Activated naive CD8-positive, alpha-beta T cell treated with anti-CD3 and anti-CD28 coated beads, Interleukin-2, amount 50 U/mL, for 16 hours (primary cell): ENCODE results near the gene F7.
"Not testable (repeated sequence)": the region's sequence is repeated elsewhere in the genome, so short reads cannot be mapped to it uniquely, and the experiment has no call there.

Source experiments
- DNase-seq: peaks from one replicate; pipeline ENCODE4 v3.0.0-alpha.2; 2020; ENCODE audit warnings: low read depth, low spot score

The F7 gene

GRCh38 chr13:113072376-113072775 is 33.2 kb upstream of the F7 start:
- no peak for DNase-seq

- DNase-seq: no peak
Observed at GRCh38 chr13:113073942-113074341, 31.6 kb upstream of the F7 start.

GRCh38 chr13:113074401-113074800 is 31.2 kb upstream of the F7 start:
- no peak for DNase-seq

GRCh38 chr13:113074876-113075275 is 30.7 kb upstream of the F7 start:
- DNase-seq: no peak

GRCh38 chr13:113075711-113076110 is 29.9 kb upstream of the F7 start:
- no peak for DNase-seq

GRCh38 chr13:113076681-113077401 is 28.8 kb upstream of the F7 start:
- no peak for DNase-seq

- DNase-seq: no peak
Observed at GRCh38 chr13:113077566-113077952, 28.0 kb upstream of the F7 start.

GRCh38 chr13:113077953-113078901 is 27.4 kb upstream of the F7 start:
- no peak for DNase-seq

GRCh38 chr13:113078902-113079780 is 26.4 kb upstream of the F7 start:
- no peak for DNase-seq

GRCh38 chr13:113079781-113080080 is 25.9 kb upstream of the F7 start:
- DNase-seq: not testable (repeated sequence)

- no peak for DNase-seq
Observed at GRCh38 chr13:113080361-113080831, 25.2 kb upstream of the F7 start.

GRCh38 chr13:113080901-113081521 is 24.6 kb upstream of the F7 start:
- no peak for DNase-seq

GRCh38 chr13:113082198-113083021 is 23.2 kb upstream of the F7 start:
- no peak for DNase-seq

- no peak for DNase-seq
Observed at GRCh38 chr13:113083022-113083373, 22.6 kb upstream of the F7 start.

GRCh38 chr13:113083402-113084061 is 22.1 kb upstream of the F7 start:
- DNase-seq: no peak

- DNase-seq: no peak
Observed at GRCh38 chr13:113084094-113084942, 21.3 kb upstream of the F7 start.

GRCh38 chr13:113084943-113085540 is 20.5 kb upstream of the F7 start:
- DNase-seq: no peak

GRCh38 chr13:113086031-113086750 is 19.4 kb upstream of the F7 start:
- DNase-seq: no peak
